Activated CD4-positive, alpha-beta T cell treated with anti-CD3 and anti-CD28 coated beads for 36 hours (primary cell): Measurements from ENCODE around the gene PBX3. TPM values are rescaled to one million over a fixed set of nuclear protein-coding genes. Genes with fewer than 3 reads are reported as not detected.

Experiments
- ATAC-seq: fragments of 200-7000 bp; cut with Tn5 transposase; one replicate; pipeline ENCODE4 v1.10.0; 2021; ENCODE audit warnings: mild to moderate bottlenecking, moderate library complexity
- CTCF ChIA-PET: fragments of 350-600 bp; sonication (Branson Sonifier 250); formaldehyde crosslinking; loops from one replicate; lab custom pipeline; 2021; ENCODE audit warnings: antibody characterized with exemption; lab: Charles Lee
- POLR2A ChIA-PET: fragments of 350-600 bp; sonication (Branson Sonifier 250); formaldehyde crosslinking; loops from one replicate; lab custom pipeline; 2021; ENCODE audit warnings: antibody characterized with exemption, inconsistent platforms; lab: Charles Lee
- DNase-seq: peaks from one replicate; pipeline ENCODE4 v3.0.0-alpha.2; 2020
- H3K27ac Mint-ChIP-seq: one replicate; pipeline ENCODE4 v1.8.0; 2021; ENCODE audit warnings: mixed read lengths
- H3K27me3 Mint-ChIP-seq: one replicate; pipeline ENCODE4 v1.8.0; 2021; ENCODE audit warnings: mixed read lengths
- H3K36me3 Mint-ChIP-seq: one replicate; pipeline ENCODE4 v1.8.0; 2021; ENCODE audit warnings: low read depth, mixed read lengths
- H3K4me1 Mint-ChIP-seq: one replicate; pipeline ENCODE4 v1.8.0; 2021; ENCODE audit warnings: mixed read lengths
- H3K4me3 Mint-ChIP-seq: one replicate; pipeline ENCODE4 v1.8.0; 2021; ENCODE audit warnings: mild to moderate bottlenecking, moderate library complexity, mixed read lengths
- H3K9me3 Mint-ChIP-seq: one replicate; pipeline ENCODE4 v1.8.0; 2021; ENCODE audit warnings: low read depth, mixed read lengths
- intact Hi-C, 2 experiments: fragments of 100-400 bp; cut with DNase I in 1 of 2; cut with micrococcal nuclease in 1 of 2; formaldehyde crosslinking; loops; one replicate each; pipeline versions ENCODE4 v1.14.2 to v1.15.1; 2022 to 2024; cut with DNase I, micrococcal nuclease
- total RNA-seq, 2 experiments: library from RNA; stranded (reverse); gene quantifications; one replicate each; pipeline ENCODE4 v1.2.3, GENCODE V29; 2021

Gene PBX3
- total RNA-seq, 2 experiments from 2014 or later: 11.3 to 11.4 TPM

DNA sequence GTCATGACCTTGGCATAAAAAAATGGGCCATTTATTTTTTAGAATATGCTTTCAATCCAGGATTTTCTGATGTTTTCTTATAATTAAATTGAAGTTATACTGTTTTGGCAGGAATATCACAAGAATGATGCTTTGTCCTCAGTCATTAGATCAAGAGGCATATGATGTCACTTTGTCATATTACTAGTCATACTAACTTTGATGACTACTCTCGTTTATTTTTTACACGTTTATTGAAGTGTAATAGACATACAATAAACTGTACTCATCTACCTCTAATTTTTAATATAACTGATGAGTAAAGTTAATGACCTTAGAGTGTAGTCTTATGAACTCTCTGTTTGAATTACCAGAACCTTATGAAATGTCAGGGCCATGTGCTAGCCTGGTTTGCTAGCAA, 56.4 kb downstream of the PBX3 start:
- H3K36me3 Mint-ChIP-seq: no peaks in the 10 kb centered on the region
- POLR2A ChIA-PET: no interaction called here
- no peaks in the 10 kb centered on the region for H3K4me1 Mint-ChIP-seq
- H3K4me3 Mint-ChIP-seq: no peak overlapping the region
- intact Hi-C loops: no loop called here
- CTCF ChIA-PET: interaction anchor here (0.6 kb wide), 1 partner anchor 1021 kb away, joined by 3 read pairs; no protein-coding TSS in a partner anchor
- H3K27me3 Mint-ChIP-seq: no peaks in the 10 kb centered on the region
- DNase-seq: no peak
- no peak overlapping the region for H3K27ac Mint-ChIP-seq
- ATAC-seq: no peak
- no peaks in the 10 kb centered on the region for H3K9me3 Mint-ChIP-seq

- DNase-seq (no peak), ATAC-seq (no peak)
- Mint-ChIP-seq H3K4me1 (no peaks in the 10 kb centered on the region), H3K27me3 (no peaks in the 10 kb centered on the region), H3K9me3 (no peaks in the 10 kb centered on the region), H3K36me3 (no peaks in the 10 kb centered on the region), H3K27ac (no peak overlapping the region), H3K4me3 (no peak overlapping the region)
- ChIA-PET POLR2A (interaction anchor here (0.6 kb wide), 1 partner anchor 286 kb away, joined by 5 read pairs; no protein-coding TSS in a partner anchor), CTCF (no interaction called here)
- intact Hi-C loops: no loop called here
Measured at GRCh38 chr9:125805057-125805456, 57.9 kb downstream of the PBX3 start.

GRCh38 chr9:125805586-125805985, 58.4 kb downstream of the PBX3 start:
- ChIA-PET POLR2A (interaction anchor here (0.6 kb wide), 1 partner anchor 287 kb away, joined by 5 read pairs; no protein-coding TSS in a partner anchor), CTCF (no interaction called here)
- Mint-ChIP-seq H3K9me3 (no peaks in the 10 kb centered on the region), H3K36me3 (no peaks in the 10 kb centered on the region), H3K4me1 (no peaks in the 10 kb centered on the region), H3K4me3 (no peak overlapping the region), H3K27ac (no peak overlapping the region), H3K27me3 (no peaks in the 10 kb centered on the region)
- ATAC-seq (no peak), DNase-seq (no peak)
- intact Hi-C loops: no loop called here

DNA sequence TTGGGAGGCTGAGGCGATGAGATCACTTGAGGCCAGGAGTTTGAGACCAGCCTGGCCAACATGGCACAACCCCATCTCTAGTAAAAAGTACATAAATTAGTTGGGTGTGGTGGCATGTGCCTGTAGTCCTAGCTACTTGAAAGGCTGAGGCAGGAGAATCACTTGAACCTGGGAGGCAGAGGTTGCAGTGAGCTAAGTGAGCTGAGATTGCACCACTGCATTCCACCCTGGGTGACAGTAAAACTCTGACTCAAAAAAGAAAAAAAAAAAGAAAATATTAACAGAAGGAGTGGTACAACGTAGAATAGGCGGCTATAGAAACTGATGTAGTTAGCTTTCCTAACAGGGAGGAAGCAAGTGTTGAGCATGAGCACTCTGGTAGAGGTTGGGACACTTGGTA, 59.9 kb downstream of the PBX3 start:
- H3K4me3 Mint-ChIP-seq: no peak overlapping the region
- CTCF ChIA-PET: no interaction called here
- DNase-seq: no peak
- no peaks in the 10 kb centered on the region for H3K27me3 Mint-ChIP-seq
- intact Hi-C loops: no loop called here
- no peaks in the 10 kb centered on the region for H3K4me1 Mint-ChIP-seq
- POLR2A ChIA-PET: no interaction called here
- no peaks in the 10 kb centered on the region for H3K36me3 Mint-ChIP-seq
- H3K27ac Mint-ChIP-seq: no peak overlapping the region
- no peak for ATAC-seq
- no peaks in the 10 kb centered on the region for H3K9me3 Mint-ChIP-seq

GRCh38 chr9:125810161-125810560, 63.0 kb downstream of the PBX3 start:
- intact Hi-C loops: no loop called here
- Mint-ChIP-seq H3K4me3 (no peak overlapping the region), H3K27me3 (no peaks in the 10 kb centered on the region), H3K9me3 (no peaks in the 10 kb centered on the region), H3K27ac (no peak overlapping the region), H3K4me1 (no peaks in the 10 kb centered on the region), H3K36me3 (no peaks in the 10 kb centered on the region)
- no peak for DNase-seq
- ChIA-PET POLR2A (no interaction called here), CTCF (no interaction called here)
- ATAC-seq: no peak

DNA sequence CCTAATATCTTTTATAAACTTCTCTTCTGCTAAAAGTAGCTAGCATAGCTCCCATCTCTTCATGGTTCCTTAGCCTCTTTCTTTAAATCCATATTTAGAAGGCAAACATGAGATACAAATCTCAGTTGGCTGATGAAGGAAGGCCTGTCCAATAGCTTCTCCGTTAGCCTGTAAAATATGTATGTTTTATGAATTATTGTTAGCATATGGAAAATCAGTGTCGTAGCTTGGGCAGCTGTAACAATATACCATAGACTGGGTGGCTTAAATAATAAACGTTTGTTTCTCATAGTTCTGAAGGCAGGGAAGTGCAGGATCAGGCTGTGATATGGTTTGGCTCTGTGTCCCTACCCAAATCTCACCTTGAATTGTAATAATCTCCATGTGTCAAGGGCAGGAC, 63.8 kb downstream of the PBX3 start:
- H3K27me3 Mint-ChIP-seq: no peaks in the 10 kb centered on the region
- H3K36me3 Mint-ChIP-seq: no peaks in the 10 kb centered on the region
- no peaks in the 10 kb centered on the region for H3K9me3 Mint-ChIP-seq
- intact Hi-C loops: no loop called here
- ATAC-seq: no peak
- DNase-seq: no peak
- H3K4me3 Mint-ChIP-seq: no peak overlapping the region
- ChIA-PET CTCF (no interaction called here), POLR2A (no interaction called here)
- no peaks in the 10 kb centered on the region for H3K4me1 Mint-ChIP-seq
- H3K27ac Mint-ChIP-seq: no peak overlapping the region

- H3K9me3 Mint-ChIP-seq: no peaks in the 10 kb centered on the region
- H3K4me1 Mint-ChIP-seq: no peaks in the 10 kb centered on the region
- no peaks in the 10 kb centered on the region for H3K27me3 Mint-ChIP-seq
- ATAC-seq: no peak
- no peak overlapping the region for H3K4me3 Mint-ChIP-seq
- ChIA-PET POLR2A (no interaction called here), CTCF (interaction anchor here (0.6 kb wide), 1 partner anchor 797 kb away, joined by 3 read pairs; no protein-coding TSS in a partner anchor)
- H3K27ac Mint-ChIP-seq: no peak overlapping the region
- H3K36me3 Mint-ChIP-seq: no peaks in the 10 kb centered on the region
- intact Hi-C loops: no loop called here
- DNase-seq: no peak
Measured at GRCh38 chr9:125812403-125812802, 65.2 kb downstream of the PBX3 start.

DNA sequence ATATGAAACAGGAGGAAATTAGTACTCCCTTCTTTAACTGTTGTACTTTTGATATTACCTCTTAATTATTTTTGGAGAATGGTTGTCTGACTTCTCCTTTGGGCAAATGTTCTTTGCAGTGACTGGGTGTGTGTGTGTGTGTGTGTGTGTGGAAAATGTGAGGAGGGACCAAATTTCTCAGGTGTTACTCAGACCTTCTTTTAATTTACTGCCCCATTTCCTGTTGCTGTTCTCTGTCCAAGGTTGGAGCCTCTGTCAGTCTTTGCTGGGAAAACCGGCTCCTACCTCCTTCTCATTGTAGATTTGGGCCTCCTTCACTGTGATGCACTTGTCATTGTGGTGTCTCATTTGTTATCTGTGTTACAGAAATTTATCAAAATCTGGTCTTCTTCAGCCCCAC, 68.4 kb downstream of the PBX3 start:
- peak; percentile 33 for DNase-seq
- peak; percentile 72 for ATAC-seq
- intact Hi-C loops: no loop called here
- Mint-ChIP-seq H3K4me1 (peaks cover 7% of the 10 kb centered on the region), H3K36me3 (no peaks in the 10 kb centered on the region), H3K9me3 (no peaks in the 10 kb centered on the region), H3K27me3 (no peaks in the 10 kb centered on the region), H3K27ac (no peak overlapping the region), H3K4me3 (no peak overlapping the region)
- CTCF ChIA-PET: no interaction called here
- POLR2A ChIA-PET: no interaction called here

DNA sequence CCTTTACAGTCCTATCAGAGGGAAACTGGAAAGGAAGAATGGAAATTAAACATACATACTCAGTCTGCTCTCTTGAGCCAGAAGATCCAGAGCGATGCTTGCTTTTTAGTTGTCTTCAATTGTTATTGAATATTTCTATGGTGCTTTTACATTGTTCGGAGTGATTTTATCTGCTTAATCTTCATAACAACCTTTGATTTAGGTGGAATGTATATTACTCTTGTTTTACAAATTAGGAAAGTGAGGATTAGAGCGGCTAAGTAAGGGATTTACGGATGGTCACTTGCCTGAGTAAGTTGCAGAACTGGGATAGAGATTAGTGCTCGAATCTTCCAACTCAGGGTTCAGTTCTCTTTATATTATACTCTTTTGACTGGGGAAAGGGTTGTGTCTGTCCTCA, 69.1 kb downstream of the PBX3 start:
- intact Hi-C loops: no loop called here
- no peak overlapping the region for H3K27ac Mint-ChIP-seq
- ChIA-PET POLR2A (no interaction called here), CTCF (no interaction called here)
- ATAC-seq: no peak
- H3K4me3 Mint-ChIP-seq: no peak overlapping the region
- no peaks in the 10 kb centered on the region for H3K27me3 Mint-ChIP-seq
- no peaks in the 10 kb centered on the region for H3K36me3 Mint-ChIP-seq
- peaks cover 7% of the 10 kb centered on the region for H3K4me1 Mint-ChIP-seq
- no peak for DNase-seq
- no peaks in the 10 kb centered on the region for H3K9me3 Mint-ChIP-seq

DNA sequence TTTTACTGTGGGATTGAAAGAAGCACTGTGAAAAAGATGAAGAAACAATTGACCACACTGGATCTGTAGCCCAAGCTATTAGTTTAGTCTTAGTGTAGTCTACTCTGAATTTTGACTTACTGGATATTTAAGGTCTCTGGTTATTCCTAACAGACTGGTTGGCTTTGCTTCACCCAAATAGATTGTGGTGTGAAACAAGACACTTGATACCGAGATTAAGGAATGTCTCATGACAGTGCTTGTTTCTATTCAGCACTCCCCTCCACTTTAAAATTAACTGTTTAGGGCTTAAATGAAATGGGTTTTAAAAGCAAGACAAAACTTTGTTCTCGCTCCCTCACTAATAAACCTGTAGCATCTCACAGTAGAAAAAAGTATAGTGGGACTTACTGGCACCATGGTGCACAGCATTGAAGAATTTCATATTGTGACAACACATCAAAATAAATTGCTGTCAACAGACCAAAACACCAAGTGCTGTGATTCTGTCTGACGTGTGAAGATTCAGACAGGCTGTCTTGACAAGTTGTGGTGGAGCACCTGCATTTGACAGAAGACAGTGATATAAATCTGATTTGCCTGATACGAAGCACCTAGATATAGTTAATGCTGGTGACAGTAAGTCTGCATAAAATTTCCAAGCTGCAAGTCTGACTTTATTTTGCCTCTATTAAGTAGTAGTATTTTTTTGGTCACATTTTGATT, 73.1 kb downstream of the PBX3 start:
- ChIA-PET POLR2A (no interaction called here), CTCF (interaction anchor here (0.8 kb wide), 1 partner anchor 10 kb away, joined by 5 read pairs; no protein-coding TSS in a partner anchor)
- intact Hi-C loops: loop anchor here in 1 of 2 experiments (5.0 kb wide), 1 partner anchor 298 kb away; no protein-coding TSS in a partner anchor
- H3K4me3 Mint-ChIP-seq: no peak overlapping the region
- H3K27me3 Mint-ChIP-seq: no peaks in the 10 kb centered on the region
- peak overlapping the region; percentile 8 for H3K27ac Mint-ChIP-seq
- ATAC-seq (no peak), DNase-seq (no peak)
- H3K9me3 Mint-ChIP-seq: no peaks in the 10 kb centered on the region
- H3K36me3 Mint-ChIP-seq: no peaks in the 10 kb centered on the region
- peaks cover 30% of the 10 kb centered on the region for H3K4me1 Mint-ChIP-seq

GRCh38 chr9:125821078-125821477, 73.9 kb downstream of the PBX3 start:
- no peak overlapping the region for H3K4me3 Mint-ChIP-seq
- no peak overlapping the region for H3K27ac Mint-ChIP-seq
- POLR2A ChIA-PET: no interaction called here
- peaks cover 36% of the 10 kb centered on the region for H3K4me1 Mint-ChIP-seq
- H3K9me3 Mint-ChIP-seq: no peaks in the 10 kb centered on the region
- DNase-seq: no peak
- H3K27me3 Mint-ChIP-seq: no peaks in the 10 kb centered on the region
- ATAC-seq: no peak
- intact Hi-C loops: loop anchor here in 1 of 2 experiments (5.0 kb wide), 1 partner anchor 299 kb away; no protein-coding TSS in a partner anchor
- no peaks in the 10 kb centered on the region for H3K36me3 Mint-ChIP-seq
- CTCF ChIA-PET: interaction anchor here (0.8 kb wide), 1 partner anchor 9 kb away, joined by 5 read pairs; no protein-coding TSS in a partner anchor

GRCh38 chr9:125822160-125822559, 75.0 kb downstream of the PBX3 start:
- Mint-ChIP-seq H3K27me3 (no peaks in the 10 kb centered on the region), H3K36me3 (no peaks in the 10 kb centered on the region), H3K4me3 (no peak overlapping the region), H3K9me3 (no peaks in the 10 kb centered on the region), H3K27ac (no peak overlapping the region), H3K4me1 (peaks cover 36% of the 10 kb centered on the region)
- intact Hi-C loops: loop anchor here in 1 of 2 experiments (5.0 kb wide), 1 partner anchor 300 kb away; no protein-coding TSS in a partner anchor
- no peak for ATAC-seq
- DNase-seq: no peak
- ChIA-PET CTCF (interaction anchor here (0.8 kb wide), 1 partner anchor 732 kb away, joined by 3 read pairs; no protein-coding TSS in a partner anchor), POLR2A (no interaction called here)
